ENCODE measurements around the gene ADI1.

The ADI1 gene

DNA sequence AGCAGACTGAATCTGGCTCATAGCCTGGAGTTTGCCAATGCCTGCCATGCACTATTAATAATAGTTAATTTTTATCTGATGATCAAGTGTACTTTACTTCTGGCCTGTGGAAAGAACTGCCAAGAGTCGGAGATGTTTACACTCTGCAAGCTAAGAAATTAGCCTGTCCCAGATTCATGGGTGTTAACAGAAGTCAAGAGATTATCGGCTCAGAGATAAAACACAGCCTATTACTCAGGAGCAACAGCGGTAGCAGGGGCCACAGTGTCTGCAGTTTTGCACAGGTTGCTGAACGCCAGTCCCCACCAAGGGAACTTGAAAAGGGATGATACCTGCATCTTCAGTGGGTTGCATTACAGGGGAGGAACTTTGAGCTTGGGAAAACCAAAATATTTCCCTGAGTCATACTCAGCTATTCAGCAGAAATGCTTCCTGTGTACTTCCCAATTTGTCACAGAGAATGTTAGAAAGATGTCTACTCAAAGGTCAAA is 4.3 kb upstream of the ADI1 start:
- no peak for TF ChIP-seq CTCF (IDR thresholded peaks at IDR 0.05)

DNA sequence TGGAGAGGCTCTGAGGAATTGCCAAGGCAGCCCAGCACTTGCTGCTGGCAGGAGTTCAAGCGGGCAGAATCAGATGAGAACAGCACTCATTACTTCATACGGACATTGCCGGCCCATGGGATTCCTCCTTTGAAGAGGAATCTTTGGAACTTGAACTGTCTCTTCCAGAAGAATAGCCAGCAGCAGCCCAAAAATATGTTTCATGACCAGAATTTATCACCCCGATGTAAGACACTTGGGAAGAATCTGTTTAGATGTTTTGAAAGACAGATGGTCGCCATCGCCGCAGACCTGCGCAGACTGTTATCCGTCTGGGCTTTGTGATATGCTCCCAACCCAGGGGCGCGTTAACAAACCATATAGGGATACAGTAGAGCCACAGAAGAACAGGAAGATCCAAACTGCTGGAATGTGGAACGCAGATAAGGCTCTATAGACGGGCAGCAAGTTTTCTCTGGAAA is 3.7 kb upstream of the ADI1 start:
- TF ChIP-seq CTCF (IDR thresholded peaks at IDR 0.05): no peak

DNA sequence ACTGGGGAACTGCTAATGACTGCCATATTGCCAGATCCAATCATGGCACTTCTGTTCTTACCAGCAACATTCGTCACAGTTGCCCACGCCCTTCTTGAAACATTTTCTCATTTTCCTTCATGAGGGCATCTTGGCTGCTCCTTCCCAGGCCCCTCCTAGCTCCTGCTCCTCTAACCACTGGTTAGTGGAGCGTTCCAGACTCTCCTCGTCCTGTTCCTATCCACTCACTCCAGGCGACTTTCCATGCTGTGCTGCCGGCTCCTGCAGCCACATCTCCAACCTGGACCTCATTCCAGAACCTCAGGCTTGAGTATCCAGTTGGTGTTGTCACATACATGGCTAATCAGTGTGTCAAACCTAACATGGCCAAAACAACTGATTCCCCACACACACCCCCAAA is 1.3 kb upstream of the ADI1 start:
- TF ChIP-seq CTCF (IDR thresholded peaks at IDR 0.05): no peak

- no peak for TF ChIP-seq CTCF (IDR thresholded peaks at IDR 0.05)
Observed at GRCh38 chr2:3518496-3519254, 656 bp downstream of the ADI1 start.

DNA sequence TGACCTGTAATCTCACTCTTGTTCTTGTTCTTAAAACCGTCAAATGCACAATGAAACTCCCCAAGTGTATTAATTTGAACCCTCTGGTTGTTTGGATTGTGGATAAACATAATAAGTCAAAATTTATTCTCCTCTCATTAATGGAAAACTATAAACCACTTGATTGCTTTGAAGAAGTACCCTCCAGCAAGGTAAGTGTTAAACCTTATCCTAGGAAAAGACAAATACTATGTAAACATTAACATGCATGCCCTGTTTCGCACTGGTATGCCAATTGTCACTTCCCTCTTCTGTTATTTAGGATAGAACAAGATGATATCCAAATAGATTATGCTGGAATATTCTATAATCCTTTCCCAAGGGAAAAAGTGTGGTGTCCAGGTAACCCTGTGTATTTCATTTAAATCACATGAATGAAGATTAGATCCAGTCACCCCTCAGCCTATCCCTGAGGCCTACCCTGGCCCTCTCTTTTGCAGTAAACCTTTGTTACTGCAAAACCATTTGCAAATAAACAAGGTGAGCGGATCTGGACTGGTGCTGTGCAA is 1.3 kb downstream of the ADI1 start:
- no peak for TF ChIP-seq CTCF (IDR thresholded peaks at IDR 0.05)

- no peak for TF ChIP-seq CTCF (IDR thresholded peaks at IDR 0.05)
Observed at GRCh38 chr2:3516831-3517230, 2.5 kb downstream of the ADI1 start.

GRCh38 chr2:3513026-3513810 is 6.1 kb downstream of the ADI1 start:
- TF ChIP-seq CTCF (IDR thresholded peaks at IDR 0.05): no peak

Measured in LNCAP (cell line).